ENCODE measurements around the gene PRMT7. TPM values are rescaled to one million over a fixed set of nuclear protein-coding genes. Genes with fewer than 3 reads are reported as not detected.

PRMT7 gene
- total and polyA plus RNA-seq, 10 donors = 25.0 to 66.4 (median 42.0) TPM

GRCh38 chr16:68389006-68389405, 78.2 kb downstream of the PRMT7 start:
- intact Hi-C loops (cut with DNase I; ENCODE audit: low total_unique reads) = no loop called here
- no peaks in the 10 kb centered on the region for H3K27me3 ChIP-seq (replicated peaks in 1 of 7)
- no peaks in the 10 kb centered on the region for H3K36me3 ChIP-seq
- no peak overlapping the region for H3K27ac ChIP-seq
- H3K4me3 ChIP-seq = no peak overlapping the region
- TF ChIP-seq POLR2A (IDR thresholded peaks at IDR 0.05) = no peak
- TF ChIP-seq POLR2AphosphoS5 (IDR thresholded peaks at IDR 0.05) = no peak
- no peak for TF ChIP-seq CTCF (IDR thresholded peaks at IDR 0.05 in 8 of 11, conservative IDR thresholded peaks at IDR 0.05 in 3 of 11)
- 78 to 86% (median 81%) methylated on average over 8 of the region's 8 CpGs for WGBS, 5 donors
- peaks cover 0 to 8% (median 0%) of the 10 kb centered on the region in 6 donors for H3K4me1 ChIP-seq
- peak; percentile 64 for DNase-seq
- no peaks in the 10 kb centered on the region for H3K9me3 ChIP-seq

- no peak for DNase-seq
- Histone ChIP-seq H3K4me3 (no peak overlapping the region), H3K27ac (no peak overlapping the region), H3K9me3 (no peaks in the 10 kb centered on the region), H3K27me3 (replicated peaks in 1 of 7) (no peaks in the 10 kb centered on the region), H3K4me1 (peaks cover 0 to 1% (median 0%) of the 10 kb centered on the region in 6 donors), H3K36me3 (no peaks in the 10 kb centered on the region)
- intact Hi-C loops (cut with DNase I; ENCODE audit: low total_unique reads) = no loop called here
- TF ChIP-seq POLR2AphosphoS5 (IDR thresholded peaks at IDR 0.05) (no peak), POLR2A (IDR thresholded peaks at IDR 0.05) (no peak), CTCF (IDR thresholded peaks at IDR 0.05 in 8 of 11, conservative IDR thresholded peaks at IDR 0.05 in 3 of 11) (no peak)
- WGBS, 5 donors = 74 to 88% (median 79%) methylated on average over 6 of the region's 6 CpGs
Observed at GRCh38 chr16:68389750-68390371, 79.0 kb downstream of the PRMT7 start.

DNA sequence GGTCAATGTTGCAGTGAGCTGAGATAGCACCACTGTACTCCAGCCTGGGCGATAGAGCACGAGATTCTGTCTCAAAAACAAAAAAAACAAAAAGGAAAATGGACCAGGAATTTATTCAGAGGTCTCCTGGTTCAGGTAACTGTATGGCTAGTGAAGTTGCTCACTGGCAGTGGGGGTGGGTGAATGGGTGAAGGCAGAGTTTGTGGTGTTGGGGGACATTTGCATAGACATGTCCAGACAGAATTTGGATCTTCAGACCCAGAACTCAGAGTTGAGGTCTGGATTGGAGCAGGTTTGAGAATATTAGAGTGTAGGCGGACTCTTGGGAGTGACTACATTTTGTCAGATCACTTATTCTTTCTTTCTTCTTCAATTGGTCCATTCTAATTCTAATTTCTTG, 82.5 kb downstream of the PRMT7 start:
- no peaks in the 10 kb centered on the region for H3K36me3 ChIP-seq
- H3K4me3 ChIP-seq = no peak overlapping the region
- no peaks in the 10 kb centered on the region for H3K9me3 ChIP-seq
- WGBS, 5 donors = 80 to 95% (median 83%) methylated on average over 3 of the region's 3 CpGs
- H3K27ac ChIP-seq = no peak overlapping the region
- no peaks in the 10 kb centered on the region for H3K27me3 ChIP-seq (replicated peaks in 1 of 7)
- H3K4me1 ChIP-seq = no peaks in the 10 kb centered on the region
- TF ChIP-seq POLR2A (IDR thresholded peaks at IDR 0.05) (no peak), CTCF (IDR thresholded peaks at IDR 0.05 in 8 of 11, conservative IDR thresholded peaks at IDR 0.05 in 3 of 11) (no peak), POLR2AphosphoS5 (IDR thresholded peaks at IDR 0.05) (no peak)
- peak; percentile 27 for DNase-seq
- intact Hi-C loops (cut with DNase I; ENCODE audit: low total_unique reads) = no loop called here

DNA sequence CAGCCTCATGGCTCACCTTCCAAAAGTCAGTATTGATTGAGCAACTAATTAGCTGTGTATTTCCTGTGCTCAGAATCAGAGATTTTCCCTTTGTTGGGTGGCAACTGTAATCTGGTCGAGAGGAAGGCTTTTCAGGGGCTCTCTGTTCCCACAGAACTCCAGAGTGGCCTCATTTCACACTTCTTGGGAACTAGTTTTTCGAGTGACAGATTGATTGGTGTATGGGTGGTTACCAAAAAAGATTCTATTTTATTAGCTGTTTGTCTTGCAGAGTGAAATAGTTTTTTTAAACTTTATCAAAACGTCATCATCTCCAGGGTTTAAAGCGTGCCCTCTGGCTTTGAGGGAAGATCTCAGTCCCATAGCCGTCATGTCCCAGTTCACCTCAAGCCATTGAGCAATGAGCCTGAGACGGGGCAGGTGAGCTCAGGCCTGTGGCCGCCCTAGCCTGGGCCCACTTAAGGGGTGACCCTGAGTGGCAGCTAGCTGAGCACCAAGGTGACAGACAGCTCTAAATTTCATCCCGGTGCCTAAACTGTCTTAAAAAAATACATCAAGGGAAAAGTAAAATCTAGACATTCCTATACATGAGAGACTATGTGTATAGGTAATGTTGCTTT, 84.5 kb downstream of the PRMT7 start:
- no peaks in the 10 kb centered on the region for H3K36me3 ChIP-seq
- peak; percentile 24 for DNase-seq
- H3K9me3 ChIP-seq = no peaks in the 10 kb centered on the region
- no peaks in the 10 kb centered on the region for H3K27me3 ChIP-seq (replicated peaks in 1 of 7)
- TF ChIP-seq CTCF (IDR thresholded peaks at IDR 0.05 in 8 of 11, conservative IDR thresholded peaks at IDR 0.05 in 3 of 11) = no peak
- TF ChIP-seq POLR2A (IDR thresholded peaks at IDR 0.05) = no peak
- TF ChIP-seq POLR2AphosphoS5 (IDR thresholded peaks at IDR 0.05) = no peak
- WGBS, 5 donors = 79 to 86% (median 82%) methylated on average over 8 of the region's 8 CpGs
- no peak overlapping the region for H3K27ac ChIP-seq
- no peaks in the 10 kb centered on the region for H3K4me1 ChIP-seq
- intact Hi-C loops (cut with DNase I; ENCODE audit: low total_unique reads) = loop anchor here (5.0 kb wide), 1 partner anchor 117 kb away; no protein-coding TSS in a partner anchor
- H3K4me3 ChIP-seq = no peak overlapping the region
